Ovary (tissue), 3 donors: Measurements from ENCODE around the gene SGTB.

Experiments used
- POLR2A ChIP-seq: fragments of 450-650 bp; IDR thresholded peaks from one replicate; pipeline ENCODE4 v1.6.1; 2017; ENCODE audit warnings: antibody characterized with exemption, mild to moderate bottlenecking, moderate library complexity
- TF ChIP-seq, protein P1 (sequence below), 3 donors: fragments of 450-650 bp in 2 of 3; fragments of 200-600 bp in 1 of 3; IDR thresholded peaks; one replicate each; pipeline versions ENCODE4 v1.5.1 to v1.8.0; 2016 to 2022; ENCODE audit warnings: antibody characterized with exemption in 3 of 3, mild to moderate bottlenecking in 1 of 3
- donor health status: DM: no; HTN: no; CAD: no.

GRCh38 chr5:65767565-65767964 is 45.7 kb upstream of the SGTB start:
- no peak for TF ChIP-seq POLR2A
- TF ChIP-seq, protein P1, sequence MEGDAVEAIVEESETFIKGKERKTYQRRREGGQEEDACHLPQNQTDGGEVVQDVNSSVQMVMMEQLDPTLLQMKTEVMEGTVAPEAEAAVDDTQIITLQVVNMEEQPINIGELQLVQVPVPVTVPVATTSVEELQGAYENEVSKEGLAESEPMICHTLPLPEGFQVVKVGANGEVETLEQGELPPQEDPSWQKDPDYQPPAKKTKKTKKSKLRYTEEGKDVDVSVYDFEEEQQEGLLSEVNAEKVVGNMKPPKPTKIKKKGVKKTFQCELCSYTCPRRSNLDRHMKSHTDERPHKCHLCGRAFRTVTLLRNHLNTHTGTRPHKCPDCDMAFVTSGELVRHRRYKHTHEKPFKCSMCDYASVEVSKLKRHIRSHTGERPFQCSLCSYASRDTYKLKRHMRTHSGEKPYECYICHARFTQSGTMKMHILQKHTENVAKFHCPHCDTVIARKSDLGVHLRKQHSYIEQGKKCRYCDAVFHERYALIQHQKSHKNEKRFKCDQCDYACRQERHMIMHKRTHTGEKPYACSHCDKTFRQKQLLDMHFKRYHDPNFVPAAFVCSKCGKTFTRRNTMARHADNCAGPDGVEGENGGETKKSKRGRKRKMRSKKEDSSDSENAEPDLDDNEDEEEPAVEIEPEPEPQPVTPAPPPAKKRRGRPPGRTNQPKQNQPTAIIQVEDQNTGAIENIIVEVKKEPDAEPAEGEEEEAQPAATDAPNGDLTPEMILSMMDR (IDR thresholded peaks at IDR 0.05): no peak
